WTC11 (cell line): ENCODE measurements around the gene SLC22A31. TPM values are rescaled to one million over a fixed set of nuclear protein-coding genes. Genes with fewer than 3 reads are reported as not detected.

Experiments
- ATAC-seq: fragments of 200-7000 bp; cut with Tn5 transposase; 2 replicates; pipeline ENCODE4 v1.10.0; 2021; ENCODE audit warnings: mild to moderate bottlenecking, moderate library complexity
- CTCF ChIA-PET: fragments of 300-600 bp; sonication (Branson Sonifier 250); formaldehyde crosslinking; loops from one replicate; lab custom pipeline; 2021; ENCODE audit warnings: antibody characterized with exemption; lab: Charles Lee
- POLR2A ChIA-PET: fragments of 350-600 bp; sonication (Branson Sonifier 250); formaldehyde crosslinking; loops from one replicate; lab custom pipeline; 2021; ENCODE audit warnings: antibody characterized with exemption; lab: Charles Lee
- DNase-seq: peaks from one replicate; pipeline ENCODE4 v3.0.0; 2021; ENCODE audit warnings: low spot score
- H3K27ac Mint-ChIP-seq: 2 replicates; pipeline ENCODE4 v1.8.0; 2021; ENCODE audit warnings: mixed read lengths
- H3K27me3 Mint-ChIP-seq: 2 replicates; pipeline ENCODE4 v1.8.0; 2021; ENCODE audit warnings: low read depth, mild to moderate bottlenecking, moderate library complexity, mixed read lengths
- H3K36me3 Mint-ChIP-seq: 2 replicates; pipeline ENCODE4 v1.8.0; 2021; ENCODE audit warnings: mixed read lengths
- H3K4me1 Mint-ChIP-seq: 2 replicates; pipeline ENCODE4 v1.8.0; 2022; ENCODE audit warnings: mixed read lengths
- H3K4me3 Mint-ChIP-seq: 2 replicates; pipeline ENCODE4 v1.8.0; 2021; ENCODE audit warnings: mild to moderate bottlenecking, moderate library complexity, mixed read lengths
- H3K9me3 Mint-ChIP-seq: 2 replicates; pipeline ENCODE4 v1.8.0; 2021; ENCODE audit warnings: mixed read lengths
- CBFB ChIP-seq: sonication (generic); formaldehyde crosslinking; IDR thresholded peaks from 2 replicates; pipeline ENCODE4 v1.8.1; 2022; ENCODE audit warnings: mild to moderate bottlenecking, low read depth, missing genetic modification reagents
- CREB1 ChIP-seq: sonication (generic); formaldehyde crosslinking; IDR thresholded peaks from 2 replicates; pipeline ENCODE4 v1.8.0; 2023; ENCODE audit warnings: mild to moderate bottlenecking, missing genetic modification reagents
- ESRRA ChIP-seq: sonication (generic); formaldehyde crosslinking; IDR thresholded peaks from 2 replicates; pipeline ENCODE4 v1.8.1; 2022; ENCODE audit warnings: mild to moderate bottlenecking, missing genetic modification reagents, borderline replicate concordance
- ETV6 ChIP-seq: sonication (generic); formaldehyde crosslinking; IDR thresholded peaks from 2 replicates; pipeline ENCODE4 v1.8.1; 2022; ENCODE audit warnings: mild to moderate bottlenecking, missing genetic modification reagents
- GABPB1 ChIP-seq: sonication (generic); formaldehyde crosslinking; IDR thresholded peaks from 2 replicates; pipeline ENCODE4 v1.8.1; 2023; ENCODE audit warnings: mild to moderate bottlenecking, missing genetic modification reagents
- HMGA2 ChIP-seq: fragments of 250-450 bp; sonication (Bioruptor Pico); IDR thresholded peaks from 2 replicates; pipeline ENCODE4 v1.4.0; 2021; ENCODE audit warnings: mild to moderate bottlenecking, moderate library complexity
- IRF2 ChIP-seq: sonication (generic); formaldehyde crosslinking; IDR thresholded peaks from 2 replicates; pipeline ENCODE4 v1.8.0; 2022; ENCODE audit warnings: low read depth, missing genetic modification reagents, borderline replicate concordance
- JUN ChIP-seq: sonication (generic); formaldehyde crosslinking; IDR thresholded peaks from 2 replicates; pipeline ENCODE4 v1.8.0; 2023; ENCODE audit warnings: mild to moderate bottlenecking, missing genetic modification reagents
- MXD4 ChIP-seq: fragments of 250-450 bp; sonication (Bioruptor Pico); IDR thresholded peaks from 2 replicates; pipeline ENCODE4 v1.8.0; 2021; ENCODE audit warnings: mild to moderate bottlenecking, moderate library complexity, borderline replicate concordance
- NFYB ChIP-seq: sonication (generic); formaldehyde crosslinking; conservative IDR thresholded peaks from 2 replicates; pipeline ENCODE4 v1.8.0; 2022; ENCODE audit warnings: low read depth, missing genetic modification reagents
- NR3C1 ChIP-seq: sonication (generic); formaldehyde crosslinking; conservative IDR thresholded peaks from 2 replicates; pipeline ENCODE4 v1.8.1; 2023; ENCODE audit warnings: low read depth, mild to moderate bottlenecking, missing genetic modification reagents
- OVOL2 ChIP-seq: fragments of 250-450 bp; sonication (Bioruptor Pico); IDR thresholded peaks from 2 replicates; pipeline ENCODE4 v1.9.0; 2021; ENCODE audit warnings: mild to moderate bottlenecking, borderline replicate concordance
- RELA ChIP-seq: sonication (generic); formaldehyde crosslinking; IDR thresholded peaks from 2 replicates; pipeline ENCODE4 v1.8.1; 2022; ENCODE audit warnings: missing genetic modification reagents, mild to moderate bottlenecking, borderline replicate concordance
- RORB ChIP-seq: fragments of 250-450 bp; sonication (Bioruptor Pico); IDR thresholded peaks from 2 replicates; pipeline ENCODE4 v1.9.0; 2021; ENCODE audit warnings: mild to moderate bottlenecking
- SMAD4 ChIP-seq: sonication (generic); formaldehyde crosslinking; IDR thresholded peaks from 2 replicates; pipeline ENCODE4 v1.8.0; 2022; ENCODE audit warnings: mild to moderate bottlenecking, missing genetic modification reagents
- TEAD1 ChIP-seq: sonication (generic); formaldehyde crosslinking; IDR thresholded peaks from 2 replicates; pipeline ENCODE4 v1.8.0; 2022; ENCODE audit warnings: mild to moderate bottlenecking, missing genetic modification reagents
- TP53 ChIP-seq: sonication (generic); formaldehyde crosslinking; IDR thresholded peaks from 2 replicates; pipeline ENCODE4 v1.8.1; 2023; ENCODE audit warnings: mild to moderate bottlenecking, missing genetic modification reagents
- ZNF138 ChIP-seq: sonication (generic); formaldehyde crosslinking; conservative IDR thresholded peaks from 2 replicates; pipeline ENCODE4 v1.8.1; 2022; ENCODE audit warnings: mild to moderate bottlenecking, moderate library complexity, missing genetic modification reagents
- ZNF232 ChIP-seq: sonication (generic); formaldehyde crosslinking; IDR thresholded peaks from 2 replicates; pipeline ENCODE4 v1.8.0; 2022; ENCODE audit warnings: mild to moderate bottlenecking, missing genetic modification reagents
- ZNF396 ChIP-seq: fragments of 250-450 bp; sonication (Bioruptor Pico); IDR thresholded peaks from 2 replicates; pipeline ENCODE4 v1.8.0; 2021; ENCODE audit warnings: mild to moderate bottlenecking, moderate library complexity, borderline replicate concordance
- ZNF416 ChIP-seq: fragments of 250-450 bp; sonication (Bioruptor Pico); IDR thresholded peaks from 2 replicates; pipeline ENCODE4 v1.9.0; 2021; ENCODE audit warnings: mild to moderate bottlenecking, inconsistent platforms
- ZNF423 ChIP-seq: fragments of 250-450 bp; sonication (Bioruptor Pico); IDR thresholded peaks from 2 replicates; pipeline ENCODE4 v2.1.2; 2022; ENCODE audit warnings: mild to moderate bottlenecking, moderate library complexity
- total RNA-seq: library from RNA; stranded (reverse); gene quantifications from 3 replicates; pipeline ENCODE4 v1.2.3, GENCODE V29; 2021
- TF ChIP-seq, protein P1 (sequence below): sonication (generic); formaldehyde crosslinking; conservative IDR thresholded peaks from 2 replicates; pipeline ENCODE4 v1.8.1; 2022; ENCODE audit warnings: mild to moderate bottlenecking, missing genetic modification reagents
- TF ChIP-seq, protein P2 (sequence below): sonication (generic); formaldehyde crosslinking; IDR thresholded peaks from 2 replicates; pipeline ENCODE4 v1.8.0; 2023; ENCODE audit warnings: missing genetic modification reagents, mild to moderate bottlenecking, borderline replicate concordance
- TF ChIP-seq, protein P3 (sequence below): sonication (generic); formaldehyde crosslinking; IDR thresholded peaks from 2 replicates; pipeline ENCODE4 v1.8.0; 2022; ENCODE audit warnings: mild to moderate bottlenecking, missing genetic modification reagents
- TF ChIP-seq, protein P4 (sequence below): fragments of 250-450 bp; sonication (Bioruptor Pico); IDR thresholded peaks from 2 replicates; pipeline ENCODE4 v1.8.0; 2021; ENCODE audit warnings: mild to moderate bottlenecking
- TF ChIP-seq, protein P5 (sequence below): fragments of 250-450 bp; sonication (Bioruptor Pico); IDR thresholded peaks from 2 replicates; pipeline ENCODE4 v1.9.0; 2021; ENCODE audit warnings: moderate library complexity, mild to moderate bottlenecking, inconsistent platforms, borderline replicate concordance
- TF ChIP-seq, protein P6 (sequence below): sonication (generic); formaldehyde crosslinking; IDR thresholded peaks from 2 replicates; pipeline ENCODE4 v1.8.1; 2023; ENCODE audit warnings: mild to moderate bottlenecking, missing genetic modification reagents, moderate library complexity

SLC22A31 gene
- total RNA-seq, 1 experiment from 2014 or later = 12.1 TPM

DNA sequence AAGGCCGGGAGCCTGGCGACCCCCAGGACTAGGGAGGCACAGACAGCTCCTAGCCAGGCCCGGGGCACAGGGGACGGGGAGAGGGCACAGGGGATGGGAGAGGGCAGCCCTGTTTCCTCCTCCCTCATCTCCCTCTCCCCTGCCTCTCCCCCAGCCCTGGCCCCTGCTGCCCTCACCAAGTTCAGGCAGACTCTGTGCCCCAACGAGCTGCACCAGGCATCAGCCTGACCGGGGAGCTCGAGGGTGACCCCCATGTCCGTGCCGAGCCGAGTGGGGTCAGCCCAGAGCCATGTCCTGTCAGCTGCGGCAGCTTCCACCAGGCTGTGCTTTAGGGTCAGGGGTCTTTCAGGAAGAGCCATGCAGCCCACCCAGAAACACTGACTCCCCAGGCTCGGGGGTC is 22.8 kb downstream of the SLC22A31 start (continued):
- TF ChIP-seq, protein P1, sequence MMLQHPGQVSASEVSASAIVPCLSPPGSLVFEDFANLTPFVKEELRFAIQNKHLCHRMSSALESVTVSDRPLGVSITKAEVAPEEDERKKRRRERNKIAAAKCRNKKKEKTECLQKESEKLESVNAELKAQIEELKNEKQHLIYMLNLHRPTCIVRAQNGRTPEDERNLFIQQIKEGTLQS (CRISPR knock-in tag) = no peak
- TF ChIP-seq HMGA2 (CRISPR knock-in tag) (no peak), ESRRA (CRISPR knock-in tag) (no peak), RORB (no peak), IRF2 (no peak), ZNF138 (CRISPR knock-in tag) (no peak), SMAD4 (CRISPR knock-in tag) (no peak), OVOL2 (no peak), CREB1 (CRISPR knock-in tag) (no peak)
- TF ChIP-seq, protein P2, sequence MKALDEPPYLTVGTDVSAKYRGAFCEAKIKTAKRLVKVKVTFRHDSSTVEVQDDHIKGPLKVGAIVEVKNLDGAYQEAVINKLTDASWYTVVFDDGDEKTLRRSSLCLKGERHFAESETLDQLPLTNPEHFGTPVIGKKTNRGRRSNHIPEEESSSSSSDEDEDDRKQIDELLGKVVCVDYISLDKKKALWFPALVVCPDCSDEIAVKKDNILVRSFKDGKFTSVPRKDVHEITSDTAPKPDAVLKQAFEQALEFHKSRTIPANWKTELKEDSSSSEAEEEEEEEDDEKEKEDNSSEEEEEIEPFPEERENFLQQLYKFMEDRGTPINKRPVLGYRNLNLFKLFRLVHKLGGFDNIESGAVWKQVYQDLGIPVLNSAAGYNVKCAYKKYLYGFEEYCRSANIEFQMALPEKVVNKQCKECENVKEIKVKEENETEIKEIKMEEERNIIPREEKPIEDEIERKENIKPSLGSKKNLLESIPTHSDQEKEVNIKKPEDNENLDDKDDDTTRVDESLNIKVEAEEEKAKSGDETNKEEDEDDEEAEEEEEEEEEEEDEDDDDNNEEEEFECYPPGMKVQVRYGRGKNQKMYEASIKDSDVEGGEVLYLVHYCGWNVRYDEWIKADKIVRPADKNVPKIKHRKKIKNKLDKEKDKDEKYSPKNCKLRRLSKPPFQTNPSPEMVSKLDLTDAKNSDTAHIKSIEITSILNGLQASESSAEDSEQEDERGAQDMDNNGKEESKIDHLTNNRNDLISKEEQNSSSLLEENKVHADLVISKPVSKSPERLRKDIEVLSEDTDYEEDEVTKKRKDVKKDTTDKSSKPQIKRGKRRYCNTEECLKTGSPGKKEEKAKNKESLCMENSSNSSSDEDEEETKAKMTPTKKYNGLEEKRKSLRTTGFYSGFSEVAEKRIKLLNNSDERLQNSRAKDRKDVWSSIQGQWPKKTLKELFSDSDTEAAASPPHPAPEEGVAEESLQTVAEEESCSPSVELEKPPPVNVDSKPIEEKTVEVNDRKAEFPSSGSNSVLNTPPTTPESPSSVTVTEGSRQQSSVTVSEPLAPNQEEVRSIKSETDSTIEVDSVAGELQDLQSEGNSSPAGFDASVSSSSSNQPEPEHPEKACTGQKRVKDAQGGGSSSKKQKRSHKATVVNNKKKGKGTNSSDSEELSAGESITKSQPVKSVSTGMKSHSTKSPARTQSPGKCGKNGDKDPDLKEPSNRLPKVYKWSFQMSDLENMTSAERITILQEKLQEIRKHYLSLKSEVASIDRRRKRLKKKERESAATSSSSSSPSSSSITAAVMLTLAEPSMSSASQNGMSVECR (CRISPR knock-in tag) = no peak
- TF ChIP-seq, protein P3, sequence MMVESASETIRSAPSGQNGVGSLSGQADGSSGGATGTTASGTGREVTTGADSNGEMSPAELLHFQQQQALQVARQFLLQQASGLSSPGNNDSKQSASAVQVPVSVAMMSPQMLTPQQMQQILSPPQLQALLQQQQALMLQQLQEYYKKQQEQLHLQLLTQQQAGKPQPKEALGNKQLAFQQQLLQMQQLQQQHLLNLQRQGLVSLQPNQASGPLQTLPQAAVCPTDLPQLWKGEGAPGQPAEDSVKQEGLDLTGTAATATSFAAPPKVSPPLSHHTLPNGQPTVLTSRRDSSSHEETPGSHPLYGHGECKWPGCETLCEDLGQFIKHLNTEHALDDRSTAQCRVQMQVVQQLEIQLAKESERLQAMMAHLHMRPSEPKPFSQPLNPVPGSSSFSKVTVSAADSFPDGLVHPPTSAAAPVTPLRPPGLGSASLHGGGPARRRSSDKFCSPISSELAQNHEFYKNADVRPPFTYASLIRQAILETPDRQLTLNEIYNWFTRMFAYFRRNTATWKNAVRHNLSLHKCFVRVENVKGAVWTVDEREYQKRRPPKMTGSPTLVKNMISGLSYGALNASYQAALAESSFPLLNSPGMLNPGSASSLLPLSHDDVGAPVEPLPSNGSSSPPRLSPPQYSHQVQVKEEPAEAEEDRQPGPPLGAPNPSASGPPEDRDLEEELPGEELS (CRISPR knock-in tag) = no peak

DNA sequence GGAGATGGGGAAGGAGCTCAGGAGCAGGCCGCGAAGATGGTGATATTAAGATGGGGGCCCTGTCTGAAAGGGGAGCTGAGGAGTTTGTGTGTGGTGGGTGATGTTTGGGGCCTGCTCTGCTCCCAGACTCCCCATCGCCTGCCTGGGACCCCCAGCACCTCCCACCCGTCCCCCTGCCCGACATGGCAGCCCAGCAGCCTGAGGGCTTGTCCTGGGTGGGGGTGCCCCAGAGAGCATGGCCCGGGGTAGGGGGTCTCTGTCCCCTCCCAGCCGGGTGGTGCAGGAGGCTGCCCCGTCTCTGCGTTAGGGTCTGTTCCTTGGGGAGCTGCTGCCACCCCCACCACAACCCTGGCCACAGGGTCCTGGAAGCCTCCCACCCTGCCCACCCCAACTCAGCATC is 23.6 kb downstream of the SLC22A31 start:
- TF ChIP-seq GABPB1 (no peak), ZNF396 (CRISPR knock-in tag) (no peak), ZNF232 (CRISPR knock-in tag) (no peak), ETV6 (CRISPR knock-in tag) (no peak), JUN (CRISPR knock-in tag) (no peak), RELA (CRISPR knock-in tag) (no peak), NR3C1 (CRISPR knock-in tag) (no peak), TP53 (CRISPR knock-in tag) (no peak), CBFB (CRISPR knock-in tag) (no peak), ZNF423 (CRISPR knock-in tag) (no peak), ZNF416 (no peak), NFYB (CRISPR knock-in tag) (no peak), MXD4 (CRISPR knock-in tag) (no peak), TEAD1 (CRISPR knock-in tag) (no peak), OVOL2 (no peak)
- TF ChIP-seq, protein P4, sequence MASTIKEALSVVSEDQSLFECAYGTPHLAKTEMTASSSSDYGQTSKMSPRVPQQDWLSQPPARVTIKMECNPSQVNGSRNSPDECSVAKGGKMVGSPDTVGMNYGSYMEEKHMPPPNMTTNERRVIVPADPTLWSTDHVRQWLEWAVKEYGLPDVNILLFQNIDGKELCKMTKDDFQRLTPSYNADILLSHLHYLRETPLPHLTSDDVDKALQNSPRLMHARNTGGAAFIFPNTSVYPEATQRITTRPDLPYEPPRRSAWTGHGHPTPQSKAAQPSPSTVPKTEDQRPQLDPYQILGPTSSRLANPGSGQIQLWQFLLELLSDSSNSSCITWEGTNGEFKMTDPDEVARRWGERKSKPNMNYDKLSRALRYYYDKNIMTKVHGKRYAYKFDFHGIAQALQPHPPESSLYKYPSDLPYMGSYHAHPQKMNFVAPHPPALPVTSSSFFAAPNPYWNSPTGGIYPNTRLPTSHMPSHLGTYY = no peak
- TF ChIP-seq, protein P5, sequence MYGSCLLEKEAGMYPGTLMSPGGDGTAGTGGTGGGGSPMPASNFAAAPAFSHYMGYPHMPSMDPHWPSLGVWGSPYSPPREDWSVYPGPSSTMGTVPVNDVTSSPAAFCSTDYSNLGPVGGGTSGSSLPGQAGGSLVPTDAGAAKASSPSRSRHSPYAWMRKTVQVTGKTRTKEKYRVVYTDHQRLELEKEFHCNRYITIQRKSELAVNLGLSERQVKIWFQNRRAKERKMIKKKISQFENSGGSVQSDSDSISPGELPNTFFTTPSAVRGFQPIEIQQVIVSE = no peak
- TF ChIP-seq, protein P6, sequence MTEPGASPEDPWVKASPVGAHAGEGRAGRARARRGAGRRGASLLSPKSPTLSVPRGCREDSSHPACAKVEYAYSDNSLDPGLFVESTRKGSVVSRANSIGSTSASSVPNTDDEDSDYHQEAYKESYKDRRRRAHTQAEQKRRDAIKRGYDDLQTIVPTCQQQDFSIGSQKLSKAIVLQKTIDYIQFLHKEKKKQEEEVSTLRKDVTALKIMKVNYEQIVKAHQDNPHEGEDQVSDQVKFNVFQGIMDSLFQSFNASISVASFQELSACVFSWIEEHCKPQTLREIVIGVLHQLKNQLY (CRISPR knock-in tag) = no peak
- ChIA-PET POLR2A (no interaction called here), CTCF (interaction anchor here (0.6 to 1.5 kb wide), 3 partner anchors 9 to 439 kb away, joined by 3 to 10 read pairs (median 8); no protein-coding TSS in a partner anchor)
- Mint-ChIP-seq H3K36me3 (no peaks in the 10 kb centered on the region), H3K9me3 (no peaks in the 10 kb centered on the region), H3K27ac (no peak overlapping the region), H3K4me1 (peaks cover 7% of the 10 kb centered on the region; the same call in 1 of the 2 replicates), H3K27me3 (peaks cover 3% of the 10 kb centered on the region; the same call in 1 of the 2 replicates), H3K4me3 (no peak overlapping the region)
- DNase-seq (no peak), ATAC-seq (no peak)
